GM12878 (cell line): ENCODE data around the gene AP5Z1. TPM values are rescaled to one million over a fixed set of nuclear protein-coding genes. Genes with fewer than 3 reads are reported as not detected.

ENCODE experiments used
- ATAC-seq: fragments of 200-7000 bp; cut with Tn5 transposase; 3 replicates; pipeline ENCODE4 v1.9.1; 2020; ENCODE audit warnings: mild to moderate bottlenecking, moderate library complexity
- BruUV-seq: library from RNA; stranded (reverse); fragments of 400-500 nt; replicated peaks from 2 replicates; lab custom pipeline; 2021; lab: Mats Ljungman, UMichigan
- CTCF ChIA-PET: fragments of 300-600 bp; sonication (Branson Sonifier 250); formaldehyde crosslinking; extraction: SDS; loops from one replicate; lab custom pipeline; 2021; ENCODE audit warnings: inconsistent platforms; lab: Yijun Ruan, JAX
- POLR2A ChIA-PET: fragments of 350-600 bp; formaldehyde crosslinking; extraction: SDS; loops from one replicate; lab custom pipeline; 2021; ENCODE audit warnings: inconsistent platforms; lab: Charles Lee
- RAD21 ChIA-PET: fragments of 300-600 bp; sonication (Branson Sonifier 250); formaldehyde crosslinking; loops from one replicate; lab custom pipeline; 2023; ENCODE audit warnings: antibody characterized with exemption; ENCODE audit not compliant: unreplicated experiment; lab: Charles Lee
- SMC1A ChIA-PET: fragments of 300-600 bp; sonication (Branson Sonifier 250); formaldehyde crosslinking; loops from one replicate; lab custom pipeline; 2023; ENCODE audit not compliant: unreplicated experiment, uncharacterized antibody; lab: Charles Lee
- DNase-seq: peaks from one replicate; pipeline ENCODE4 v3.0.0-alpha.2; 2011; ENCODE audit warnings: low read depth, low spot score
- FAIRE-seq: peaks from 3 replicates; lab custom pipeline; 2011; peaks lifted over from hg19 to GRCh38; lab: Jason Lieb, UNC
- H2AFZ ChIP-seq: 2 replicates; pipeline ENCODE4 v1.6.0; 2011; ENCODE audit warnings: low read depth, low read length, control low read depth; ENCODE audit not compliant: control insufficient read depth
- H3K27ac ChIP-seq: 2 replicates; pipeline ENCODE4 v1.5.1; 2011; ENCODE audit warnings: control low read depth; ENCODE audit not compliant: control insufficient read depth, insufficient read depth
- H3K27me3 ChIP-seq, 2 experiments: replicated peaks in 1 of 2; 2 replicates each; pipeline versions ENCODE4 v1.6.0 to v1.6.1; 2011; ENCODE audit warnings: low read length in 1 of 2; ENCODE audit not compliant: control insufficient read depth in 2 of 2, insufficient read depth in 2 of 2
- H3K36me3 ChIP-seq, 2 experiments: 2 replicates each; pipeline ENCODE4 v1.5.1; 2011; ENCODE audit warnings: low read length in 1 of 2; ENCODE audit not compliant: control insufficient read depth in 2 of 2, insufficient read depth in 2 of 2
- H3K4me1 ChIP-seq: 2 replicates; pipeline ENCODE4 v1.6.1; 2011; ENCODE audit warnings: mild to moderate bottlenecking, low read length, moderate library complexity, mixed read lengths; ENCODE audit not compliant: control insufficient read depth, insufficient read depth
- H3K4me2 ChIP-seq: 2 replicates; pipeline ENCODE4 v1.6.0; 2011; ENCODE audit warnings: control low read depth; ENCODE audit not compliant: control insufficient read depth, insufficient read depth
- H3K4me3 ChIP-seq: fragments of 200-600 bp; sonication (generic); 2 replicates; pipeline ENCODE4 v1.5.1; 2016
- H3K79me2 ChIP-seq: 2 replicates; pipeline ENCODE4 v1.6.0; 2011; ENCODE audit warnings: low read length; ENCODE audit not compliant: control insufficient read depth, insufficient read depth
- H3K9ac ChIP-seq: 2 replicates; pipeline ENCODE4 v1.8.0; 2011; ENCODE audit warnings: low read length, control low read depth, mixed read lengths; ENCODE audit not compliant: control insufficient read depth, insufficient read depth
- H3K9me3 ChIP-seq: replicated peaks from 3 replicates; pipeline ENCODE4 v1.5.1; 2011; ENCODE audit warnings: mild to moderate bottlenecking, low read length; ENCODE audit not compliant: control insufficient read depth, insufficient read depth
- H4K20me1 ChIP-seq: 2 replicates; pipeline ENCODE4 v1.6.0; 2011; ENCODE audit not compliant: control insufficient read depth, insufficient read depth
- BMI1 ChIP-seq: fragments of 450-650 bp; IDR thresholded peaks from 2 replicates; pipeline ENCODE4 v1.6.1; 2016; ENCODE audit warnings: mild to moderate bottlenecking, moderate library complexity, borderline replicate concordance
- CHD1 ChIP-seq: IDR thresholded peaks from 2 replicates; pipeline ENCODE4 v1.6.1; 2012; ENCODE audit warnings: low read depth, low read length, improper control_type of control experiment
- MYB ChIP-seq: fragments of 150-350 bp; IDR thresholded peaks from 2 replicates; pipeline ENCODE4 v1.6.1; 2014; ENCODE audit warnings: mild to moderate bottlenecking, low read depth, low read length, borderline replicate concordance
- MYC ChIP-seq: IDR thresholded peaks from 2 replicates; pipeline ENCODE4 v1.6.1; 2011; ENCODE audit warnings: mild to moderate bottlenecking, low read length, moderate library complexity, inconsistent platforms; ENCODE audit not compliant: insufficient read depth, insufficient replicate concordance, insufficient read length, severe bottlenecking
- NFXL1 ChIP-seq: fragments of 450-650 bp; IDR thresholded peaks from 2 replicates; pipeline ENCODE4 v1.6.1; 2017; ENCODE audit warnings: antibody characterized with exemption, mild to moderate bottlenecking, borderline replicate concordance
- PML ChIP-seq: IDR thresholded peaks from 2 replicates; pipeline ENCODE4 v1.6.1; 2012; ENCODE audit warnings: low read length, inconsistent platforms
- POLR2A ChIP-seq: IDR thresholded peaks from 2 replicates; pipeline ENCODE4 v1.6.1; 2011; ENCODE audit warnings: low read depth, mild to moderate bottlenecking, low read length
- ZBTB4 ChIP-seq: fragments of 450-650 bp; formaldehyde crosslinking; IDR thresholded peaks from 2 replicates; pipeline ENCODE4 v1.4.0; 2022; ENCODE audit warnings: mild to moderate bottlenecking, moderate library complexity
- WGBS: methylation state at CpG from one replicate; pipeline ENCODE4 v1.1.6; 2016; ENCODE audit warnings: low lambda C conversion rate; ENCODE audit not compliant: insufficient replicate concordance, insufficient coverage; ENCODE audit errors: missing lambda C conversion rate; 5-methylcytosine and 5-hydroxymethylcytosine counted together
- in situ Hi-C: fragments of 300-500 bp; cut with MboI; formaldehyde crosslinking; loops from 9 replicates; pipeline ENCODE4 v1.14.3; 2018; ENCODE audit warnings: mixed read lengths
- intact Hi-C: fragments of 100-400 bp; cut with micrococcal nuclease; formaldehyde crosslinking; loops from one replicate; pipeline ENCODE4 v1.14.2; 2022; ENCODE audit not compliant: unreplicated experiment
- polyA plus RNA-seq, 11 experiments: library from polyadenylated mRNA; depleted of rRNA in 4 of 11; unstranded in 6 of 11; stranded (reverse) in 5 of 11; fragments of >200 nt; fragmentation: Nextera tagmentation in 4 of 11; fragmentation: Illumina TruSeq in 1 of 11; extraction: Ambion mirVana in 4 of 11; extraction: Trizol in 1 of 11; gene quantifications; 1 replicate in 1 of 11; 2 replicates in 10 of 11; pipeline versions ENCODE4 v1.2.1 to v1.2.3, GENCODE V29; 2011 to 2016; ENCODE audit warnings: inconsistent platforms in 2 of 11, missing spikeins in 2 of 11, low read depth in 1 of 11
- total RNA-seq, 4 experiments: library from RNA; depleted of rRNA in 3 of 4; stranded (reverse); fragments of >200 nt in 3 of 4; fragmentation: Illumina TruSeq in 1 of 4; extraction: Trizol in 1 of 4; gene quantifications; 2 replicates each; pipeline versions ENCODE4 v1.2.1 to v1.2.3, GENCODE V29; 2013 to 2021
- TF ChIP-seq, protein P1 (sequence below): fragments of 450-650 bp; IDR thresholded peaks from 2 replicates; pipeline ENCODE4 v1.6.1; 2014; ENCODE audit warnings: mild to moderate bottlenecking

The AP5Z1 gene
- total and polyA plus RNA-seq, 10 of the 15 experiments (the other 5 are each of a cell fraction or from before 2014, with no cell fraction given), result 0.37 to 43.4 (median 19.4) TPM

- ATAC-seq, result no peak
- TF ChIP-seq NFXL1 (peak; percentile 86), MYC (no peak)
- TF ChIP-seq, all 136 proteins: peak for 1
- ChIA-PET RAD21 (no interaction called here), CTCF (no interaction called here), POLR2A (no interaction called here), SMC1A (no interaction called here)
- Histone ChIP-seq H3K4me3 (no peak overlapping the region), H3K4me2 (no peak overlapping the region), H3K27ac (no peak overlapping the region), H3K27me3 (no peaks in the 10 kb centered on the region; a peak in 1 of 4 replicates), H3K4me1 (no peaks in the 10 kb centered on the region), H3K36me3 (no peaks in the 10 kb centered on the region), H3K9ac (no peak overlapping the region), H3K9me3 (no peaks in the 10 kb centered on the region), H4K20me1 (no peaks in the 10 kb centered on the region), H3K79me2 (no peaks in the 10 kb centered on the region), H2AFZ (no peak overlapping the region)
- 49% methylated on average over 28 of the region's 28 CpGs for WGBS
- intact Hi-C loops (no loop called here), in situ Hi-C loops (no loop called here)
- no peak for FAIRE-seq
- no peak for DNase-seq
- BruUV-seq, result no TSS peak
Measured at GRCh38 chr7:4835398-4836205, 60.2 kb downstream of the AP5Z1 start.

GRCh38 chr7:4836206-4836661, 60.8 kb downstream of the AP5Z1 start:
- ChIA-PET RAD21 (no interaction called here), SMC1A (no interaction called here), POLR2A (no interaction called here), CTCF (no interaction called here)
- WGBS, result 80% methylated on average over 30 of the region's 30 CpGs
- no peak for TF ChIP-seq POLR2A
- TF ChIP-seq CHD1, result no peak
- TF ChIP-seq BMI1, result no peak
- no peak for TF ChIP-seq MYB
- TF ChIP-seq, protein P1, sequence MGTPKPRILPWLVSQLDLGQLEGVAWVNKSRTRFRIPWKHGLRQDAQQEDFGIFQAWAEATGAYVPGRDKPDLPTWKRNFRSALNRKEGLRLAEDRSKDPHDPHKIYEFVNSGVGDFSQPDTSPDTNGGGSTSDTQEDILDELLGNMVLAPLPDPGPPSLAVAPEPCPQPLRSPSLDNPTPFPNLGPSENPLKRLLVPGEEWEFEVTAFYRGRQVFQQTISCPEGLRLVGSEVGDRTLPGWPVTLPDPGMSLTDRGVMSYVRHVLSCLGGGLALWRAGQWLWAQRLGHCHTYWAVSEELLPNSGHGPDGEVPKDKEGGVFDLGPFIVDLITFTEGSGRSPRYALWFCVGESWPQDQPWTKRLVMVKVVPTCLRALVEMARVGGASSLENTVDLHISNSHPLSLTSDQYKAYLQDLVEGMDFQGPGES, result no peak
- TF ChIP-seq ZBTB4, result no peak
- TF ChIP-seq PML, result no peak
- no TSS peak for BruUV-seq
- Histone ChIP-seq H3K4me3 (no peak overlapping the region), H3K27ac (no peak overlapping the region), H3K4me2 (no peak overlapping the region), H3K27me3 (no peaks in the 10 kb centered on the region; a peak in 1 of 4 replicates), H3K79me2 (no peaks in the 10 kb centered on the region), H3K9me3 (no peaks in the 10 kb centered on the region), H3K4me1 (no peaks in the 10 kb centered on the region), H3K36me3 (no peaks in the 10 kb centered on the region), H3K9ac (no peak overlapping the region), H4K20me1 (no peaks in the 10 kb centered on the region), H2AFZ (no peak overlapping the region)
- FAIRE-seq (no peak), ATAC-seq (no peak), DNase-seq (no peak)
- intact Hi-C loops, result no loop called here
- in situ Hi-C loops, result no loop called here
